ENCODE measurements around the gene PCDHB14. TPM values are rescaled to one million over a fixed set of nuclear protein-coding genes. Genes with fewer than 3 reads are reported as not detected.
"Not testable (repeated sequence)": the region's sequence is repeated elsewhere in the genome, so short reads cannot be mapped to it uniquely, and the experiment has no call there.

PCDHB14 gene
- total RNA-seq, 1 donor from 2014 or later: 2.9 TPM

GRCh38 chr5:141196363-141196762 lies 26.8 kb upstream of the PCDHB14 start:
- DNase-seq (ENCODE audit: low read depth): no peak
- H3K36me3 ChIP-seq (ENCODE audit: control insufficient read depth, insufficient read depth, low read length): no peaks in the 10 kb centered on the region
- no peak overlapping the region for H3K4me3 ChIP-seq (ENCODE audit: low read depth, low read length)
- TF ChIP-seq CTCF (IDR thresholded peaks at IDR 0.05; ENCODE audit: insufficient read depth, low read length, poor library complexity, severe bottlenecking): no peak
- H3K27me3 ChIP-seq (ENCODE audit: control insufficient read depth, insufficient read depth, low read length): no peaks in the 10 kb centered on the region

GRCh38 chr5:141199359-141200235 lies 23.5 kb upstream of the PCDHB14 start, which contains the start of gene PCDHB11:
Gene PCDHB11, plus strand, starts transcription at chr5:141199627. Its CDS starts 148 bp downstream, at chr5:141199775.
- Histone ChIP-seq H3K27me3 (ENCODE audit: control insufficient read depth, insufficient read depth, low read length) (no peaks in the 10 kb centered on the region), H3K36me3 (ENCODE audit: control insufficient read depth, insufficient read depth, low read length) (no peaks in the 10 kb centered on the region), H3K4me3 (ENCODE audit: low read depth, low read length) (no peak within 1 kb of the TSS)
- no peak for TF ChIP-seq CTCF (IDR thresholded peaks at IDR 0.05; ENCODE audit: insufficient read depth, low read length, poor library complexity, severe bottlenecking)
- no peak for DNase-seq (ENCODE audit: low read depth)

- H3K36me3 ChIP-seq (ENCODE audit: control insufficient read depth, insufficient read depth, low read length); DNase-seq (ENCODE audit: low read depth); H3K4me3 ChIP-seq (ENCODE audit: low read depth, low read length): not testable (repeated sequence)
Measured at GRCh38 chr5:141201126-141201525, 22.0 kb upstream of the PCDHB14 start.

GRCh38 chr5:141201646-141202045 lies 21.5 kb upstream of the PCDHB14 start:
- not testable (repeated sequence) for H3K4me3 ChIP-seq (ENCODE audit: low read depth, low read length); H3K36me3 ChIP-seq (ENCODE audit: control insufficient read depth, insufficient read depth, low read length); DNase-seq (ENCODE audit: low read depth); H3K27me3 ChIP-seq (ENCODE audit: control insufficient read depth, insufficient read depth, low read length)

More at GRCh38 chr5:141201126-141201525, 22.0 kb upstream of the PCDHB14 start:
- not testable (repeated sequence) for H3K27me3 ChIP-seq (ENCODE audit: control insufficient read depth, insufficient read depth, low read length)

GRCh38 chr5:141208478-141208877 lies 14.7 kb upstream of the PCDHB14 start, which contains the start of gene PCDHB12:
Gene PCDHB12, plus strand, starts transcription at chr5:141208719. Its CDS starts 189 bp downstream, at chr5:141208908.
- TF ChIP-seq CTCF (IDR thresholded peaks at IDR 0.05; ENCODE audit: insufficient read depth, low read length, poor library complexity, severe bottlenecking): no peak
- H3K4me3 ChIP-seq (ENCODE audit: low read depth, low read length): no peak within 1 kb of the TSS
- DNase-seq (ENCODE audit: low read depth): no peak
- no peaks in the 10 kb centered on the region for H3K27me3 ChIP-seq (ENCODE audit: control insufficient read depth, insufficient read depth, low read length)
- no peaks in the 10 kb centered on the region for H3K36me3 ChIP-seq (ENCODE audit: control insufficient read depth, insufficient read depth, low read length)

- DNase-seq (ENCODE audit: low read depth); H3K4me3 ChIP-seq (ENCODE audit: low read depth, low read length); H3K36me3 ChIP-seq (ENCODE audit: control insufficient read depth, insufficient read depth, low read length); H3K27me3 ChIP-seq (ENCODE audit: control insufficient read depth, insufficient read depth, low read length): not testable (repeated sequence)
Measured at GRCh38 chr5:141210281-141210680, 12.9 kb upstream of the PCDHB14 start.

- not testable (repeated sequence) for H3K4me3 ChIP-seq (ENCODE audit: low read depth, low read length); H3K36me3 ChIP-seq (ENCODE audit: control insufficient read depth, insufficient read depth, low read length); H3K27me3 ChIP-seq (ENCODE audit: control insufficient read depth, insufficient read depth, low read length); DNase-seq (ENCODE audit: low read depth)
Measured at GRCh38 chr5:141210849-141211248, 12.3 kb upstream of the PCDHB14 start.

- not testable (repeated sequence) for H3K27me3 ChIP-seq (ENCODE audit: control insufficient read depth, insufficient read depth, low read length); H3K36me3 ChIP-seq (ENCODE audit: control insufficient read depth, insufficient read depth, low read length); DNase-seq (ENCODE audit: low read depth); H3K4me3 ChIP-seq (ENCODE audit: low read depth, low read length)
Measured at GRCh38 chr5:141213656-141214339, 9.3 kb upstream of the PCDHB14 start, which contains the start of gene PCDHB13. Gene PCDHB13, plus strand, starts transcription at chr5:141213919. Its CDS starts 205 bp downstream, at chr5:141214124.

GRCh38 chr5:141214583-141214982 lies 8.6 kb upstream of the PCDHB14 start:
- DNase-seq (ENCODE audit: low read depth); H3K36me3 ChIP-seq (ENCODE audit: control insufficient read depth, insufficient read depth, low read length); H3K4me3 ChIP-seq (ENCODE audit: low read depth, low read length); H3K27me3 ChIP-seq (ENCODE audit: control insufficient read depth, insufficient read depth, low read length): not testable (repeated sequence)

GRCh38 chr5:141215504-141215903 lies 7.6 kb upstream of the PCDHB14 start:
- not testable (repeated sequence) for H3K4me3 ChIP-seq (ENCODE audit: low read depth, low read length); H3K27me3 ChIP-seq (ENCODE audit: control insufficient read depth, insufficient read depth, low read length); DNase-seq (ENCODE audit: low read depth); H3K36me3 ChIP-seq (ENCODE audit: control insufficient read depth, insufficient read depth, low read length)

- H3K4me3 ChIP-seq (ENCODE audit: low read depth, low read length); DNase-seq (ENCODE audit: low read depth); H3K36me3 ChIP-seq (ENCODE audit: control insufficient read depth, insufficient read depth, low read length); H3K27me3 ChIP-seq (ENCODE audit: control insufficient read depth, insufficient read depth, low read length): not testable (repeated sequence)
Measured at GRCh38 chr5:141216035-141216434, 7.1 kb upstream of the PCDHB14 start.

Data from kidney epithelial cell (primary cell).